Activated CD8-positive, alpha-beta memory T cell treated with anti-CD3 and anti-CD28 coated beads for 4 hours (primary cell): ENCODE results near the gene PDCL2.

Source experiments
- DNase-seq, 2 donors: peaks; one replicate each; pipeline ENCODE4 v3.0.0-alpha.2; 2020; ENCODE audit warnings: low read depth in 2 of 2

PDCL2 gene

GRCh38 chr4:55538531-55538930 lies 53.5 kb downstream of the PDCL2 start:
- DNase-seq: no peak

- DNase-seq: no peak
Measured at GRCh38 chr4:55534306-55534705, 57.7 kb downstream of the PDCL2 start.

- DNase-seq: no peak
Measured at GRCh38 chr4:55530691-55531090, 61.4 kb downstream of the PDCL2 start.

GRCh38 chr4:55530167-55530566 lies 61.9 kb downstream of the PDCL2 start:
- DNase-seq: no peak

- no peak for DNase-seq
Measured at GRCh38 chr4:55528491-55528890, 63.6 kb downstream of the PDCL2 start.

GRCh38 chr4:55524844-55525571 lies 67.0 kb downstream of the PDCL2 start:
- no peak for DNase-seq

- DNase-seq: no peak
Measured at GRCh38 chr4:55518442-55518841, 73.6 kb downstream of the PDCL2 start.

- DNase-seq: no peak
Measured at GRCh38 chr4:55517526-55518229, 74.4 kb downstream of the PDCL2 start.

GRCh38 chr4:55512922-55513571 lies 79.0 kb downstream of the PDCL2 start:
- DNase-seq: no peak

GRCh38 chr4:55512077-55512476 lies 80.0 kb downstream of the PDCL2 start:
- no peak for DNase-seq

GRCh38 chr4:55510685-55511084 lies 81.4 kb downstream of the PDCL2 start:
- no peak for DNase-seq

- no peak for DNase-seq
Measured at GRCh38 chr4:55509266-55509665, 82.8 kb downstream of the PDCL2 start.

- DNase-seq: no peak
Measured at GRCh38 chr4:55507612-55508011, 84.4 kb downstream of the PDCL2 start.
